Neural cell (in vitro differentiated cells): ENCODE results near the gene SLC10A2.

Experiments used
- EZH2 ChIP-seq: fragments of 200-600, 300-800 bp; shearing (Covaris generic), sonication (generic); IDR thresholded peaks from 2 replicates; pipeline ENCODE4 v1.6.1; 2014; ENCODE audit warnings: antibody characterized with exemption, low read length, borderline replicate concordance, mild to moderate bottlenecking; ENCODE audit not compliant: insufficient read depth, poor library complexity, severe bottlenecking
- MXI1 ChIP-seq: fragments of 450-650 bp; conservative IDR thresholded peaks from 2 replicates; pipeline ENCODE4 v1.6.1; 2014; ENCODE audit warnings: antibody characterized with exemption, mild to moderate bottlenecking; ENCODE audit not compliant: poor library complexity, severe bottlenecking
- POLR2AphosphoS5 ChIP-seq: IDR thresholded peaks from 2 replicates; pipeline ENCODE4 v1.6.1; 2012
- RAD21 ChIP-seq: fragments of 450-650 bp; conservative IDR thresholded peaks from 2 replicates; pipeline ENCODE4 v1.6.1; 2014; ENCODE audit warnings: antibody characterized with exemption, mild to moderate bottlenecking, moderate library complexity
- TAF1 ChIP-seq: IDR thresholded peaks from 2 replicates; pipeline ENCODE4 v1.6.1; 2012; ENCODE audit warnings: low read depth
- TF ChIP-seq, protein P1 (sequence below): fragments of 450-650 bp; IDR thresholded peaks from 2 replicates; pipeline ENCODE4 v1.5.1; 2014; ENCODE audit warnings: antibody characterized with exemption, mild to moderate bottlenecking, moderate library complexity; ENCODE audit not compliant: poor library complexity, severe bottlenecking

- TF ChIP-seq, protein P1, sequence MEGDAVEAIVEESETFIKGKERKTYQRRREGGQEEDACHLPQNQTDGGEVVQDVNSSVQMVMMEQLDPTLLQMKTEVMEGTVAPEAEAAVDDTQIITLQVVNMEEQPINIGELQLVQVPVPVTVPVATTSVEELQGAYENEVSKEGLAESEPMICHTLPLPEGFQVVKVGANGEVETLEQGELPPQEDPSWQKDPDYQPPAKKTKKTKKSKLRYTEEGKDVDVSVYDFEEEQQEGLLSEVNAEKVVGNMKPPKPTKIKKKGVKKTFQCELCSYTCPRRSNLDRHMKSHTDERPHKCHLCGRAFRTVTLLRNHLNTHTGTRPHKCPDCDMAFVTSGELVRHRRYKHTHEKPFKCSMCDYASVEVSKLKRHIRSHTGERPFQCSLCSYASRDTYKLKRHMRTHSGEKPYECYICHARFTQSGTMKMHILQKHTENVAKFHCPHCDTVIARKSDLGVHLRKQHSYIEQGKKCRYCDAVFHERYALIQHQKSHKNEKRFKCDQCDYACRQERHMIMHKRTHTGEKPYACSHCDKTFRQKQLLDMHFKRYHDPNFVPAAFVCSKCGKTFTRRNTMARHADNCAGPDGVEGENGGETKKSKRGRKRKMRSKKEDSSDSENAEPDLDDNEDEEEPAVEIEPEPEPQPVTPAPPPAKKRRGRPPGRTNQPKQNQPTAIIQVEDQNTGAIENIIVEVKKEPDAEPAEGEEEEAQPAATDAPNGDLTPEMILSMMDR = no peak
- TF ChIP-seq TAF1 (no peak), MXI1 (no peak), POLR2AphosphoS5 (no peak), RAD21 (no peak), EZH2 (no peak)
Measured at GRCh38 chr13:103012646-103013045, 53.6 kb downstream of the SLC10A2 start.
